Activated gamma-delta T cell treated with anti-CD3 and anti-CD28 coated beads, Interleukin-2, amount 50 U/mL, for 16 hours (primary cell): ENCODE data around the gene PTTG2.
"Not testable (repeated sequence)": the region's sequence is repeated elsewhere in the genome, so short reads cannot be mapped to it uniquely, and the experiment has no call there.

Source experiments
- DNase-seq: peaks from one replicate; pipeline ENCODE4 v3.0.0-alpha.2; 2020; ENCODE audit warnings: low read depth

The PTTG2 gene

GRCh38 chr4:37956941-37957340 is 3.3 kb upstream of the PTTG2 start:
- DNase-seq: no peak

GRCh38 chr4:37958932-37959331 is 1.3 kb upstream of the PTTG2 start:
- no peak for DNase-seq

GRCh38 chr4:37960679-37961450 is 667 bp downstream of the PTTG2 start:
- DNase-seq: no peak

- DNase-seq: no peak
Measured at GRCh38 chr4:37964734-37965457, 4.7 kb downstream of the PTTG2 start.

- no peak for DNase-seq
Measured at GRCh38 chr4:37966044-37966443, 5.8 kb downstream of the PTTG2 start.

- DNase-seq: no peak
Measured at GRCh38 chr4:37967736-37968135, 7.5 kb downstream of the PTTG2 start.

- no peak for DNase-seq
Measured at GRCh38 chr4:37968747-37969146, 8.5 kb downstream of the PTTG2 start.

GRCh38 chr4:37970702-37971101 is 10.5 kb downstream of the PTTG2 start:
- peak; percentile 21 for DNase-seq

- DNase-seq: no peak
Measured at GRCh38 chr4:37971202-37971601, 11.0 kb downstream of the PTTG2 start.

- no peak for DNase-seq
Measured at GRCh38 chr4:37973441-37973840, 13.2 kb downstream of the PTTG2 start.

GRCh38 chr4:37975321-37975822 is 15.2 kb downstream of the PTTG2 start:
- not testable (repeated sequence) for DNase-seq

GRCh38 chr4:37976507-37976906 is 16.3 kb downstream of the PTTG2 start:
- no peak for DNase-seq

- peak; percentile 55 for DNase-seq
Measured at GRCh38 chr4:37976991-37977470, 16.8 kb downstream of the PTTG2 start.

- peak; percentile 67 for DNase-seq
Measured at GRCh38 chr4:37977471-37978247, 17.5 kb downstream of the PTTG2 start.

- DNase-seq: no peak
Measured at GRCh38 chr4:37978248-37978924, 18.2 kb downstream of the PTTG2 start.

GRCh38 chr4:37980246-37980645 is 20.0 kb downstream of the PTTG2 start:
- DNase-seq: no peak

GRCh38 chr4:37981425-37981824 is 21.2 kb downstream of the PTTG2 start:
- DNase-seq: no peak

GRCh38 chr4:37981844-37982720 is 21.9 kb downstream of the PTTG2 start:
- DNase-seq: no peak

- DNase-seq: no peak
Measured at GRCh38 chr4:37982736-37983135, 22.5 kb downstream of the PTTG2 start.

GRCh38 chr4:37983951-37984350 is 23.8 kb downstream of the PTTG2 start:
- no peak for DNase-seq
